Measurements from ENCODE around the gene ZNF610. TPM values are rescaled to one million over a fixed set of nuclear protein-coding genes. Genes with fewer than 3 reads are reported as not detected.
A peak's percentile ranks its signal among the peaks of the same experiment; 100 is the strongest.

ZNF610 gene
- total RNA-seq, 1 experiment from 2014 or later = not detected

DNA sequence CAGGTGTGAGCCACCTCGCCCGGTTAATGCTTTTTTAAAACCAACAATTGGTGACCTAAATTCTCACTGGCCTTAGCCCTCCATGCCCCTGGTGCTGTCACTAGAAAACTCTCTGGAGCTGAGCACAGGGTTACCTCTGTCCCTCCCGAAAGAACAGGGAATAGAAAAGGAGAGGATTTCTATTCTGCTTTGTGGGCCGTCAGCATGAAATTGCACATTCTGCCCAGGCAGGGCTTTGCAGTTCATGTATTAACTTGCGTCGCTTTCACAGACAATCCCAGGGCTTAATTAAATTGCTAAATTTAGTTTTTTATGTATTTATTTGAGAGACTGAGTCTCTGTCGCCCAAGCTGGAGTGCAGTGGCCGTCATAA is 39.7 kb upstream of the ZNF610 start:
- H3K27ac ChIP-seq (ENCODE audit: low read depth, low read length) = peak overlapping the region; percentile 24; the same call in 1 of the 2 replicates
- H3K79me2 ChIP-seq (ENCODE audit: insufficient read depth, low read length) = peaks cover 6% of the 10 kb centered on the region
- no peaks in the 10 kb centered on the region for H3K9me2 ChIP-seq (ENCODE audit: insufficient read depth)
- H3K4me3 ChIP-seq (replicated peaks in 1 of 2; ENCODE audit: low read depth in 1 of 2, low read length in 2 of 2) = peak overlapping the region; percentile 46 to 89
- H2AFZ ChIP-seq (ENCODE audit: low read depth, low read length, poor library complexity, severe bottlenecking) = no peak overlapping the region
- H3K36me3 ChIP-seq (ENCODE audit: control insufficient read depth in 1 of 2, insufficient read depth in 2 of 2, low read length in 2 of 2) = peaks cover 7 to 28% of the 10 kb centered on the region in 2 experiments; a peak in 3 of 4 replicates
- H3K4me1 ChIP-seq (ENCODE audit: control insufficient read depth in 1 of 2, insufficient read depth in 2 of 2, low read length in 2 of 2) = peaks cover 0 to 12% of the 10 kb centered on the region in 2 experiments; a peak in 2 of 4 replicates
- H4K20me1 ChIP-seq (ENCODE audit: insufficient read depth) = no peaks in the 10 kb centered on the region
- intact Hi-C loops (cut with micrococcal nuclease) = loop anchor here (2.0 kb wide), 1 partner anchor 28 kb away; the partner anchor contains the start of gene ZNF766
- H3K9ac ChIP-seq (ENCODE audit: low read length) = no peak overlapping the region
- peak overlapping the region; percentile 56 for H3K4me2 ChIP-seq (ENCODE audit: low read length)
- ChIA-PET RAD21 (ENCODE audit: low non-redundant PET in 1 of 2, low total read pairs in 2 of 2, uncharacterized antibody in 2 of 2, unreplicated experiment in 2 of 2) (no interaction called here), POLR2A (no interaction called here), CTCF (no interaction called here)
- H3K9me3 ChIP-seq (ENCODE audit: control insufficient read depth in 1 of 2, insufficient read depth in 1 of 2, low read depth in 1 of 2, low read length in 2 of 2) = peaks cover 10 to 11% of the 10 kb centered on the region in 2 experiments; a peak in 2 of 4 replicates
- ATAC-seq (no peak), DNase-seq (ENCODE audit: low read depth, low spot score) (no peak)
- H3K27me3 ChIP-seq (ENCODE audit: insufficient read depth, low read length) = no peaks in the 10 kb centered on the region
- TF ChIP-seq CBX3 (IDR thresholded peaks at IDR 0.05; ENCODE audit: low read depth) = no peak
- TF ChIP-seq ZNF274 (IDR thresholded peaks at IDR 0.05; ENCODE audit: low read depth, low read length) = no peak
- TF ChIP-seq SRF (IDR thresholded peaks at IDR 0.05; ENCODE audit: low read depth) = no peak
- no peak for TF ChIP-seq YY1 (IDR thresholded peaks at IDR 0.05; ENCODE audit: extremely low read depth, insufficient replicate concordance, low read depth, low read length)
- no peak for TF ChIP-seq TCF7L2 (IDR thresholded peaks at IDR 0.05; ENCODE audit: borderline replicate concordance, extremely low read depth, insufficient read depth, insufficient read length)
- TF ChIP-seq, protein P1, sequence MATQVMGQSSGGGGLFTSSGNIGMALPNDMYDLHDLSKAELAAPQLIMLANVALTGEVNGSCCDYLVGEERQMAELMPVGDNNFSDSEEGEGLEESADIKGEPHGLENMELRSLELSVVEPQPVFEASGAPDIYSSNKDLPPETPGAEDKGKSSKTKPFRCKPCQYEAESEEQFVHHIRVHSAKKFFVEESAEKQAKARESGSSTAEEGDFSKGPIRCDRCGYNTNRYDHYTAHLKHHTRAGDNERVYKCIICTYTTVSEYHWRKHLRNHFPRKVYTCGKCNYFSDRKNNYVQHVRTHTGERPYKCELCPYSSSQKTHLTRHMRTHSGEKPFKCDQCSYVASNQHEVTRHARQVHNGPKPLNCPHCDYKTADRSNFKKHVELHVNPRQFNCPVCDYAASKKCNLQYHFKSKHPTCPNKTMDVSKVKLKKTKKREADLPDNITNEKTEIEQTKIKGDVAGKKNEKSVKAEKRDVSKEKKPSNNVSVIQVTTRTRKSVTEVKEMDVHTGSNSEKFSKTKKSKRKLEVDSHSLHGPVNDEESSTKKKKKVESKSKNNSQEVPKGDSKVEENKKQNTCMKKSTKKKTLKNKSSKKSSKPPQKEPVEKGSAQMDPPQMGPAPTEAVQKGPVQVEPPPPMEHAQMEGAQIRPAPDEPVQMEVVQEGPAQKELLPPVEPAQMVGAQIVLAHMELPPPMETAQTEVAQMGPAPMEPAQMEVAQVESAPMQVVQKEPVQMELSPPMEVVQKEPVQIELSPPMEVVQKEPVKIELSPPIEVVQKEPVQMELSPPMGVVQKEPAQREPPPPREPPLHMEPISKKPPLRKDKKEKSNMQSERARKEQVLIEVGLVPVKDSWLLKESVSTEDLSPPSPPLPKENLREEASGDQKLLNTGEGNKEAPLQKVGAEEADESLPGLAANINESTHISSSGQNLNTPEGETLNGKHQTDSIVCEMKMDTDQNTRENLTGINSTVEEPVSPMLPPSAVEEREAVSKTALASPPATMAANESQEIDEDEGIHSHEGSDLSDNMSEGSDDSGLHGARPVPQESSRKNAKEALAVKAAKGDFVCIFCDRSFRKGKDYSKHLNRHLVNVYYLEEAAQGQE (IDR thresholded peaks at IDR 0.05; ENCODE audit: low read depth) = no peak
- TF ChIP-seq ELF1 (IDR thresholded peaks at IDR 0.05; ENCODE audit: borderline replicate concordance, low read depth) = no peak
- TF ChIP-seq RAD21 (IDR thresholded peaks at IDR 0.05; ENCODE audit: low read depth) = no peak
- TF ChIP-seq, protein P2, sequence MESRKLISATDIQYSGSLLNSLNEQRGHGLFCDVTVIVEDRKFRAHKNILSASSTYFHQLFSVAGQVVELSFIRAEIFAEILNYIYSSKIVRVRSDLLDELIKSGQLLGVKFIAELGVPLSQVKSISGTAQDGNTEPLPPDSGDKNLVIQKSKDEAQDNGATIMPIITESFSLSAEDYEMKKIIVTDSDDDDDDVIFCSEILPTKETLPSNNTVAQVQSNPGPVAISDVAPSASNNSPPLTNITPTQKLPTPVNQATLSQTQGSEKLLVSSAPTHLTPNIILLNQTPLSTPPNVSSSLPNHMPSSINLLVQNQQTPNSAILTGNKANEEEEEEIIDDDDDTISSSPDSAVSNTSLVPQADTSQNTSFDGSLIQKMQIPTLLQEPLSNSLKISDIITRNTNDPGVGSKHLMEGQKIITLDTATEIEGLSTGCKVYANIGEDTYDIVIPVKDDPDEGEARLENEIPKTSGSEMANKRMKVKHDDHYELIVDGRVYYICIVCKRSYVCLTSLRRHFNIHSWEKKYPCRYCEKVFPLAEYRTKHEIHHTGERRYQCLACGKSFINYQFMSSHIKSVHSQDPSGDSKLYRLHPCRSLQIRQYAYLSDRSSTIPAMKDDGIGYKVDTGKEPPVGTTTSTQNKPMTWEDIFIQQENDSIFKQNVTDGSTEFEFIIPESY (IDR thresholded peaks at IDR 0.05; ENCODE audit: extremely low read depth, insufficient replicate concordance, low read length) = no peak
- TF ChIP-seq POLR2AphosphoS5 (IDR thresholded peaks at IDR 0.05; ENCODE audit: low read depth, low read length) = no peak
- no peak for TF ChIP-seq FOSL1 (IDR thresholded peaks at IDR 0.05; ENCODE audit: low read depth)
- no TSS peak for BruUV-seq (replicated peaks)

Measured in HCT116 (cell line).